Thyroid gland (tissue), 4 donors: ENCODE measurements around the gene CWF19L2.

Experiments
- POLR2A ChIP-seq, 2 donors: fragments of 450-650 bp; IDR thresholded peaks; one replicate each; pipeline ENCODE4 v1.6.1; 2017; ENCODE audit warnings: antibody characterized with exemption in 2 of 2, mild to moderate bottlenecking in 2 of 2, moderate library complexity in 1 of 2
- TF ChIP-seq, protein P1 (sequence below), 6 experiments: fragments of 200-600 bp in 3 of 6; fragments of 450-650 bp in 3 of 6; sonication (generic) in 3 of 6; IDR thresholded peaks; one replicate each; pipeline ENCODE4 v1.5.1; 2016 to 2019; ENCODE audit warnings: antibody characterized with exemption in 6 of 6, mild to moderate bottlenecking in 2 of 6, inconsistent platforms in 1 of 6, moderate library complexity in 1 of 6

DNA sequence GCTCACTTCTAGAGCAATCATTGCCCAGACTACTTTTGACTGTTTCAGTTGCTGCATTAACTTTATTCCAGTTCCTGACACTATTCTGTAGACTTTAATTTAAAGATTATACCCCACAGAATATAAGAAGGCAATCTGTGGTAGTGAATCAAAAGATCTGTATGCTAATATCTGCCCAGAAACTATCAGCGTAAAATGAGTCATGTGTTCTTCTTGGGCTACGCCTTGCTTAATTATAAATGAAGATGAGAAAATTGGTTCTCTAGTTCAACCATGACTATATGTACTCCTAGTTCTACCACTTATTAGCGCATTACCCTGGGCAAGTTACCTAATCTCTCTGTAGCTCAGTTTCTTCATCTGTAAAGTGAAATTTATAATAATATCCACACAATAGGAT is 128.5 kb downstream of the CWF19L2 start:
- TF ChIP-seq, protein P1, sequence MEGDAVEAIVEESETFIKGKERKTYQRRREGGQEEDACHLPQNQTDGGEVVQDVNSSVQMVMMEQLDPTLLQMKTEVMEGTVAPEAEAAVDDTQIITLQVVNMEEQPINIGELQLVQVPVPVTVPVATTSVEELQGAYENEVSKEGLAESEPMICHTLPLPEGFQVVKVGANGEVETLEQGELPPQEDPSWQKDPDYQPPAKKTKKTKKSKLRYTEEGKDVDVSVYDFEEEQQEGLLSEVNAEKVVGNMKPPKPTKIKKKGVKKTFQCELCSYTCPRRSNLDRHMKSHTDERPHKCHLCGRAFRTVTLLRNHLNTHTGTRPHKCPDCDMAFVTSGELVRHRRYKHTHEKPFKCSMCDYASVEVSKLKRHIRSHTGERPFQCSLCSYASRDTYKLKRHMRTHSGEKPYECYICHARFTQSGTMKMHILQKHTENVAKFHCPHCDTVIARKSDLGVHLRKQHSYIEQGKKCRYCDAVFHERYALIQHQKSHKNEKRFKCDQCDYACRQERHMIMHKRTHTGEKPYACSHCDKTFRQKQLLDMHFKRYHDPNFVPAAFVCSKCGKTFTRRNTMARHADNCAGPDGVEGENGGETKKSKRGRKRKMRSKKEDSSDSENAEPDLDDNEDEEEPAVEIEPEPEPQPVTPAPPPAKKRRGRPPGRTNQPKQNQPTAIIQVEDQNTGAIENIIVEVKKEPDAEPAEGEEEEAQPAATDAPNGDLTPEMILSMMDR (IDR thresholded peaks at IDR 0.05): no peak
- TF ChIP-seq POLR2A (IDR thresholded peaks at IDR 0.05): no peak
